Smooth muscle cell of the brain vasculature (primary cell): ENCODE data around the gene HDAC4.
"Not testable (repeated sequence)": the region's sequence is repeated elsewhere in the genome, so short reads cannot be mapped to it uniquely, and the experiment has no call there.

Experiments
- DNase-seq: peaks from one replicate; pipeline ENCODE4 v3.0.0-alpha.2; 2012; ENCODE audit warnings: low read depth, low spot score

The HDAC4 gene

DNA sequence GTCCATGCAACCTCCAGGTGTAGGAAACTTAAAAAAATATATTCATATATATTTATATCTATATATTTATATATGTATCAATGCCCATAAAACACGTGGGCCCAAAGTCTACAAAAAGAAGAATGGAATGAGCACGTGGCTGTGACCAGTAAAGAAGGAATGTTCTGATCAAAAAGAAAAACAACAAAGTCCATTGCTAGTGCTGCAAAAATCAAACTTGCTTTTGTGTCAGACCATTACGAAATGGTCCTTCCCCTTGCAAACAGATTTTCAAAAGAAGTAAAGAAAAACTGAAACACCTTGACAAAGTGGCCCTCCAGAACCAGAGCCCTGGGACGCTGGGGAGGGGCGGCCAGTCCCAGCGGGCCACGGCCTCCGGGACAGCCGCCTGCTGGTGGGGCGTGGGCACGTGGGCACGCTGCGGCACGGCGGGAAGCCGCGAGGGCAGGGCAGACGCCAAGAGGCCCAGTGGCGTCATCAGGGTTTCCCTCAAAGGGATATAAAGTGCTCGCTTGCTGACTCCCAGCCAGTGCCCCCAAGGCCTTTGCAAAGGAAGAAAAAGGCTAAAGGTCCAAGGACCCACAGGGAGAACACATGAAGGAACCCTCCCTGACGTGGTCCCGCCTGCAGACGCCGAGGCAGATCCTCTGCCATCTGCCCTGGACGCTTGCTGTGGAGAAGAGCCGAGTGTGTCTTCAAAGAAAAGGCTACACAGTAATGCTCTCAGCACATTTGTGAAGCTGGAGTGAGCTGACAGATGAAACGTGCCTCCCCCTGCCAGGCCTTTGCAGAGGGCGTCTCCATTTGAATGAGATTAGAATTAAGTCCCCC is 351.2 kb downstream of the HDAC4 start:
- no peak for DNase-seq

DNA sequence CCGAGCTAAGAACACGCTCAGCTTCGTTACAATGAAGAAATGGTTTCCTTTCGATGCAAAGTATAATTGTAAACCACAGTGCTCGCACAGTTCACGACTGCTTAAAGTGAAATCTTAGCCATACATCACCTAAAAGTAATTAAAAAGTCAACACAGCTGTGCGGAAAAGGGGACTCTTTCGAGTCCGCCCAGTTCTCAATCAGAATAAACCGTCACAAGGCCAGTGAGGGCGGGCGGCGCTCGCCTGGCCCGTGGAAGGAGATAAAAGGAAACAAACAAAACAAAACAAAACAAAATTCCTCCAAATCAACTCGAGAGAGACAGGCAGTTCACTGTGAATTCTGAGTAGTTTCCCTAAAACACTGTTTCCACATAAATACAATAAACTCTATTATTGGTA is 352.1 kb downstream of the HDAC4 start:
- DNase-seq = no peak

DNA sequence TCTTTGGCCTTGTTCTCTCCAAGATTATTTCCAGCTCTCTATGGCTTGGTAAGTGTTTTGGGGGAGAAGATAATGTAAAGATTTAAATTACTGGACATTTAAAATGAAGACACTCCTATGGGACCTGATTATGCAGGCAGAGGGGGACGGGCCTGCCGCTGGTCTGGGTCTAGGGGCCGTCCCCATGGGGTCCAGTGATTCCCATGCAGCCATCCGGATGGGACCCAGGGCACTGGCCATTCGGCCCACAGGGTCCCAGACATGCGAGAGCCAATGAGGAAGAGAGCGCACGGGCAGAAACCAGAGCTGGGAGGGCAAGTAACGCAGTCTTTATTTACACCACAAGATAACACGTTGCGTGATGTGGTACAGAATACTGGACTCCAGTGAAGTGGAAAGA is 353.0 kb downstream of the HDAC4 start:
- DNase-seq = no peak

DNA sequence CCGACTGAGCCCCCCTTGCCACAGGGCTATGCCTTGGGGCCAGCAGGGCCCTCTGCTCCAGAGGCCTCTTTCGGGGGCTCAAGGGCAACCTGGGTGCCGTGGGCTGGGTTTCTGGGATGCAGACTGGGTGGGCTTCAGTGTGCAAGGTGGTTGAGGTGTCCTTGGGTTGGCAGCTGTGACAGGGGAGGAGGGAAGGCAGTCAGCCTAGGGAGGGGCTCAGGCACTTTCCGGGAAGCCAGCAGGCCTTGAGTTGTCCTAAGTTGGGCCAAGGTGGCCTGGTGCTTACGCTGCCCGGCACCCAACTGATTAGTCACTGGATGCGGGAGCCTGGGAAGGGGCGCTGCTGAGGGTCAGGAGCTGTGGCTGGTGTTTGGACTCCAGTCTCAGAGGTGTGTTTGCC is 353.4 kb downstream of the HDAC4 start:
- no peak for DNase-seq

DNA sequence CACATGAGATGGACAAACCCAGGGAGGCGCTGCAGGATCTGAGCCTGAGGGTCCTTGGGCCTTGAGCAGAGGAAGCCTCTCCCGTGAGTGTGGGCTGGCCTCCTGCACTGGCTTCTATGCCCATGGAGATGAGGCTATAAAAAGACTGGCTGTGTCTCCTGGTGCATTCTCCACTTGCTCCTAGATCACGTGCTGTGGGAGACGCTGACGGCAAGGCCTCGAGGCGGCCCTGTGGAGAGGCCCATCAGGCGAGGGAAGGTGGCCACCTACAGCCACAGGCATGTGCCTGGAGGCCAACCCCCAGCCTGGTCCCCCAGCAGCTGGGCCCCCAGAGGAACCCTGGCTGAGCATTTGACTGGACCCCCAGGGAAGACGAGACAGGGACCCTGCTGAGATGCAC is 354.0 kb downstream of the HDAC4 start:
- no peak for DNase-seq

DNA sequence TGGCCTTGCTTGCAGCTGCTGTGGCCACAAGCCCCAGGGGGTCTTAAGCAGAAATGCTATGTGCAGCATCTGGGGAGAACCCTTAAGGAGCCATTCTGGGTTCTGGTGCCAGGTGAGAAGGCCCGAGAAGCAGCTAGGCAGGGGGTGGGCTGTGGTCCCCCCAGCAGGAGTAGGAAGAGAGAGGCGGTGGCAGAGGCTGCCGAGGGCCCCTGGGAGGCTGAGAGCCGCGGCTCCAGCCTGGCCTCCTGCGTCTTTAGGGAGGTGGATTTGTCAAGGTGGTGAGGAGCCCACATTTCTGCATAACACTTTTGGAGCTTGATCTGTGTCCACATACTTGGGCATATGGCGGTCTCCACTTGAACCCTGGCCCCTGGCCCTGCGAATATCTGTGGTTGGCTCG is 356.5 kb downstream of the HDAC4 start:
- no peak for DNase-seq

DNA sequence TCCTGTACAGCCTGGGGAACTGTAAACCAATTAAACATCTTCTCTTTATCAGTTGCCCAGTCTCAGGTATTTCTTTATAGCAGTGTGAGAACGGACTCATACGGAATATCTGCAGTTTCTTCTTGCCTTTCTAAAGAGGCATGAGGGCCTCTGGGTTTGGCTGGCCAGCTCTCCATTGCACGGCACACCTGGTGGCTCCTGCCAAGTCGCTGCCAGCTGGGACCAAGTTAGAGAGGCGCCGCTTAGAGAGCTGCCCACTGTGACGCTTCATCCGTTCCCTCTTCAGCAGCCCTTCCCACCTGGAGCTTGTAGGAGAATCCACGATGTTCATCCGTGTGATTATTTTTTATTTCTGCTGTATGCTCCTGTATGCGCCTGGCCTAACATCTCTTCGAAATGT is 357.5 kb downstream of the HDAC4 start:
- no peak for DNase-seq

DNA sequence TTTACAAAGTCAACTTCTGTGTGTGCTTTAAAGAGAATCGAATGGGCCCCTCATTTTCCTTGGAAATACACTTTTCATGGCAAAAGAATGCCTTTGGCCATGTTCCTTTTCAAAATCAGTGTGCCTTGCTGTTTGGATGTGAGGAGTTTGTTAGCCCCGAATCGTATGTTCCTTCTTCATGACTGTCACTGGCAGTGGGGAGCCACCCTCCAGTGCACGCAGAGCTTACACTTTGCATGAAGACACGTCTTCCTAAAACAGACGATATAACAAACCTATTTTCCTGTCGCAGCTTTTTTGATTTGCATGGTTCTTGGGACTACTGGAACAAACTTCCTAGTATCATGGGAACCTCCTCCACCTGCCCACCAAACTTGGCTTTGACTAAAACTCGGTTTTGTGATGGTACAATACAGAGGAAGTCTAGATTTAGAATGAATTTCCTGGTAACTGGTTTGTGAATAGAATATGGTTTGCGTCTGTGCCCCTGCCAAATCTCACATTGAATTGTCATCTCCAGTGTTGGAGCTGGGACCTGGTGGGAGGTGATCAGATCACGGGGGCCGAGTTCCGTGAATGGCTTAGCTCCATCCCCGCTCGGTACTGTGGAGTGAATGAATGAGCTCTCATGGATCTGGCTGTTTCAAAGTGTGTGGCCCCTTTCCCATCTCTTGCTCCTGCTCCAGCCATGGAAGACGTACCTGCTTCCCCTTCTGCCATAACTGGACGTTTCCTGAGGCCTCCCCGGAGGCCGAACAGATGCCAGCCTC is 358.1 kb downstream of the HDAC4 start:
- DNase-seq = no peak

DNA sequence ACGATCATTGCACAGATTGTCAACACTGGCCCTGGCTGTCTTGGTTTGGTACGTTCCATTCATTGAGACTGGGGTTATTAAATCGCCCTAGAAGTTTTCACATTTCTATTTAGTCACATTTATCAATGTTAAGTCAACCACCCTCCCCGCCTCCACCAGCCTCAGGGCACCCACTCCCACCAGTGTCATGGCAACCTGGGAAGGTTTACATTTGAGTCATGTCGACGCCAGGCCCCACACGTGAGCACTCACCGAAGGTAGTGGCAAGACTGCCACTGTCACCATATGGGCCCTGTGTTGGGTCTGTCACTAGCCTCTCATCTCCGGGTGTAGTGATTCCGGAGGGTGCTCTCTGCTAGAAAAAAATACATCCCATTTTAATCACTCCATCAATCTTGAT is 358.8 kb downstream of the HDAC4 start:
- no peak for DNase-seq

DNA sequence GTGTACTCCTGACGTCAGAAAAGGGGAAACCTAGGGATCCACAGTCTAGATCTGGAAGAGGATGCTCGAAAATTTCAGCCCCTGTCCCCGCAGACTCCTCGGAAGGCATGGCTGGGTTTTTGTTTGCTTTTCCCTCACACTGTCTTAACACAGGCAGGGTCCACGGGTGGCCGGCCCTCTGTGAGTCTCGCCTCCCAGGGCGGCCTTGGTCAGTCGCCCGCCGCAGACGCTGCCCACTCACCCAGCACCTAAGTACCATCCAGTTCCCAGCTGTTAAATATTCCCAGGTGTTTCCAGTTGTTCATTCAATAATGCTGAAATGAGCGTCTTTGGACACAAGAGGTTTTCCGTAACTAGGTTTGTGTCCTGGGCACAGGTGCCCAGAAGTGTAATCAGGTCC is 359.8 kb downstream of the HDAC4 start:
- no peak for DNase-seq

DNA sequence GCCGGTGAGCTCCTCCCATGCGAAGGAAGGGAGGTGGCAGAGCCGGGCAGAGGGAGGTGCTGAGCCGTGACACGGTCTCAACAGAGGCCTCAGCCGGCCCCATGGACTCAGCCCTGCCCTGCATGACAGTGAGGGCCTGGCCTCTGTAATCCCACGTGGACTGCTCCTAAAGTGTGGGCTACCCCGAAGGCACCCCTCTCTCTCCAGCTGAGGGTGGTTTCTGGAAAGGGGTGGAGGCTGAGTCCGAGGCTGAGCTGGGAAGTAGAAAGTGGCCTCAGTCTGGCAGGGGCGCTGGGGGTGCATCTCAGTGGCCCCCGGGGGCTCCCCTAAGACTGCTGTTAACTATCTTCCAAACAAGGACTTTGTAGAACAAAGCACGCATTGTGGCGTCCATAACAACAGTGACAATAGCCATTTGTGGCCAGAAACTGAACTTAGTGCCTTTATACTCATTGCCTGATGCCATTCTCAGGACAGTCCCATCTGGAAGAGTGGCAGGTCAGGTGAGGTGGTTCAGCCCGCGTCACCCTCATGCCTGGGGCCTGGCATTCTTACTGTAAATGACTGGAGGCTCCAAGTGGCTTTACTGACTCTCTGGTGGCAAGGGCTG is 360.6 kb downstream of the HDAC4 start:
- DNase-seq = no peak

DNA sequence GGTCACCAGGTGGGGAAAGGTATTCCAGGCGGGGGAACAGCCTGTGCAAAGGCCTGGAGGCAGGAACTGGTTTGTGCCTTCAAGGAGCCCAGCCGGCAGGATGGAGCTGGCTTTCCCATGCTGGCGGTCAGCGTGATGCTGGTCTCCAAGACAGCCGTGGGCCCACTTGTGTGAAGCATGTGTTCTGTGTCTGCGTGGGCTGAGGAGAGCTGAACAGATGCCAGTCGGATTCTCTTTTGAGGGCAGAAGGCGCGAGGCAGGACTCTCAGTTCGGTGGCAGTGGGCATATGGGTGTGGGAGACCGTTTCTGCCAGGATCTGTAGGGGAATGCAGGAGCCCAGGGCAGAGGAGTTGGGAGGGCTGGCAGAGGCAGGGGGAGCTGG is 361.4 kb downstream of the HDAC4 start:
- no peak for DNase-seq

DNA sequence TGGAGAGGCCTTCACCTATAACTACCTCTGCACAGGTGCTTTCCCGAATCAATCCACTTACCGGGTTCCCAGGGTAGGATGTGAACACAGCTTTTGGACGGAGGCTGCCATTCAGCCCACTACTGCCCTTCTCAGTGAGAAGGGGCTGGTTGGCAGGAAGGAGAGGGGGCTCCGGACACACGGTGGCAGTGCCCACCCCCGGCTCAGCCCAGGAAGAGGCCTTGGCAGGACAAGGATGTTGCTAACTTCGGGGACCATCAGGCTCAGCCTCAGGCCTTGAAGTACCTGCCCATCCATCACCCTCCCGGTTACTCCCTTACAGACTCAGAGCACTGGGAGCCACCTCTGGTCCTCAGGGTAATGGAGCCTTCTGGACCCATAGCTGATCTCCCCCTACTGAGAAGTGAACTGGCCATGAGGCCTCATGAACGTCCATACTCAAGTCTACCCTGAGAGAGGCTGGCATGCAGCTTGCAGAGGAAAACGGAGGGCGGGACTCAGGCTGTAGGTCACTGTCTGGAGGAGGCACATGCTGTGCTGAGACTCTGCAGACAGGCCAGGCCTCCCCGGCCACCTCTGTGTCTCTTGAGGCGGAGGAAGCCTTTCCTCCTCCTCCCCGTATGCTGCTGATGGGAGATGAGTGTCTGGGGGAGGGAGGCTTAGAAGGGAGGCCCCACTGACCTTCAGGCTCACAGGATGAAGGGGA is 361.9 kb downstream of the HDAC4 start:
- no peak for DNase-seq

DNA sequence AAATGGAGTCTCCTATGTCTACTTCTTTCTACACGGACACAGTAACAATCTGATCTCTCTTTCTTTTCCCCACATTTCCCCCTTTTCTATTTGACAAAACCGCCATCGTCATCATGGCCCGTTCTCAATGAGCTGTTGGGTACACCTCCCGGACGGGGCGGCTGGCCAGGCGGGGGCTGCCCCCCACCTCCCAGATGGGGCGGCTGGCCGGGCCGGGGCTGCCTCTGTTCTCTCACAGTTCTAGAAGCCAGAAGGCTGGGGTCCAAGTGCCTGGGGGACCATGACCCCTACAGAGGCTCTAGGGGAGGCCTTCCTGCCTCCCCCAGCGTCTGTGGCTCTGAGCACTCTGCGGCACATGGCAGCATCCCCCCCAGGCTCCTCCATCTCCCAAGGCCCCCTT is 362.5 kb downstream of the HDAC4 start:
- not testable (repeated sequence) for DNase-seq

DNA sequence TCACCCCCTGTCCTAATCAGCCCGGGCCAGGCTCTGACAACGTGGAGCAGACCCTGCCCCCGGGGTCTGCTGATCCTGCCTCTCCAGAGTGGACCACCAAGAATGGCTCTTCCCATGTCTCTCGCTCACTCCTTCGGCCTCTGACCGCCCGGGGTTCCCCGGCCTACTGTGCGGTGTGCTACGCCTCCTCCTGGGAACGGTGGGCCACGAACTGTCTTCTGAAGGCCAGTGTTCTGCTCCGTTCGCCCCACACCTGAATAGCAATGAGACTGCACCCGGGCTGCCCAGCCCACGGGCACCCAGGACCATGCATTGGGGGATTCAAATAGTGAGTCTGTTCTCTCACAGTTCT is 363.3 kb downstream of the HDAC4 start:
- no peak for DNase-seq

DNA sequence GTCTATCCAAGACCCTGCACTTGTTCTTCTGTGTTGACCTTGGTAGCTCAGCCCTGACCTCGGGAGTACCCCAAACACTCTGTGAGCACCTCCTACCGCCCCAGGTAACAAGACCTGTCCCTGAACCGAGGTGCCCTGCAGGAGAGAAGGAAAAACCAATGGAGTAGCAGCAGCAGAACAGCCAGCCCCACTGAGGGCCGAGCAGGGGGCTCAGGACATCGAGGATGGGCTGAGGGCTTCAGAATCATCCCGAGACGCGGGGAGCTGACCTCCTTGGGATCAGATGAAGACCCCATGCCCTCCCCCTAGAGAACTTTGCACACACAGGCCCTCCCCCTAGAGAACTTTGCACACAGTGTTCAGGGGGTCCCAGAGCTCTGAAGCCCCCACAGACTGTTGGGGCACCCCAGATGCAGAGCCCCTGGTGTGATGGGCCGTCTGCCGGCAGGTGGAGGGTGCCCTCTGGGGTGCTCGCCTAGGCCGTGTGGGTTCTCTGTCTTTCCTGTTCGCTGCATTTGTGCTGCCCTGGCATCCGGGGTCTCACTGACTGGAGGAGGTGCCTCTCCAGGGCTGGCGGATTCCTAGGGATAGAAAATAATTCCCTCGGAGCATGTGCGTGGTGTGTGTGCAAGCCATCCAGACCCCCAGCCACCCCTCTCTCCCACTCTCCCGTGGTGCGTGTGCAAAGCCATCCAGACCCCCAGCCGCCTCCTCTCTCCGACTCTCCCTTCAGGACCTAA is 363.8 kb downstream of the HDAC4 start:
- DNase-seq = no peak

DNA sequence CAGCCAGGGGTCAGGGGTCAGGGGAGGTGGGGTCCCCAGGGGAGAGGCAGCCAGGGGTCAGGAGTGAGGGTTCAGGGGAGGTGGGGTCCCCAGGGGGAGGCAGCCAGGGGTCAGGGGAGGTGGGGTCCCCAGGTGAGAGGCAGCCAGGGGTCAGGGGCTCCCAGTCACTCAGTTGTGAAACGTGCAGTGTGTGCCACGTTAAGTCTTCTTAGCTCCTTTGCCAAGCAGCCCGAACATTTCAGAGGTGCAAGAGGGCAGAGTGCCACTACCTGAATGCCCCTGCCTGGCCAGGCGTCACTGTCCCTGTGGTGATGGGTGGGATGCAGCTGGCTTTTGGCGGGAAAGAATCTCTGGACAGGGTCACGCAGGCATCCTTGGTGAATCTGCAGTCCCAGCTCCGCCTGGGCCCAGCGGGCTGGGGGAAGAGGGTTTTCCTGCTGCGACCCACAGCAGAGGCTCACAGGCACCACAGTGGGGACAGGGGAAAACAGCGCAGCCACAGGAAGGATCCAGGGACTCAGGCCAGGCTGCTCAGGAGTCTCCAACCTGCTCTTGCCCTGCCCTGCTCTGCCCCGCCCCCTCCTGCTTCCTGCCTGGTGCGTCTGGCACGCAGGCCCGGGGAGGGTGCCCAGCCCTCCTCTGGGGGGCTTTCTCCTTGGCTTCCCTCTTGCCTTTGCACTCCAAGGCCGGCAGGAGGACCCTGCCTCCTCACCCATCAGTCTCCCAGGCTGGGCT is 364.7 kb downstream of the HDAC4 start:
- no peak for DNase-seq

DNA sequence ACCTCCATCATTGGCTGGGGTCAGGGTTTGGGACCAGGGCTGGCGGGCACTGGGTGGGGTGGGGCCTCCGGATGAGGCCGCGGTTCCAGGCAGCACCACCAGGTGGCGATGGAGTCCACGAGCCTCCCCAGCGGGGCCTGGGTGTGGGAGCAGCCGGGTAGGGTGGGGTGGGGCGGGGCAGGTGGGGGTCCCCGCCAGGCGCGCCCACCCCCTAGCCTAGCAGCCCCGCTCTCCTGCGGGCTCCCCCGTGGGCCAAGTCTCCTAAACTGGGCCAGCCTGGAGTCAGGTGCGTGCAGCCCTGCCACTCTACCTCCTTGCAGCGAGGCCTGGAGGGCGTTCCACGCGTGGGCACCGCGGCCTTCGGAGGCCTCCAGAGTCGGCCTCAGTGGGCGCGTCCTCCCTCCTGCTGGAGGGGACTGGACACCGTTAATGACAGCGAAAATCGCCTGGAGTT is 365.4 kb downstream of the HDAC4 start:
- no peak for DNase-seq

DNA sequence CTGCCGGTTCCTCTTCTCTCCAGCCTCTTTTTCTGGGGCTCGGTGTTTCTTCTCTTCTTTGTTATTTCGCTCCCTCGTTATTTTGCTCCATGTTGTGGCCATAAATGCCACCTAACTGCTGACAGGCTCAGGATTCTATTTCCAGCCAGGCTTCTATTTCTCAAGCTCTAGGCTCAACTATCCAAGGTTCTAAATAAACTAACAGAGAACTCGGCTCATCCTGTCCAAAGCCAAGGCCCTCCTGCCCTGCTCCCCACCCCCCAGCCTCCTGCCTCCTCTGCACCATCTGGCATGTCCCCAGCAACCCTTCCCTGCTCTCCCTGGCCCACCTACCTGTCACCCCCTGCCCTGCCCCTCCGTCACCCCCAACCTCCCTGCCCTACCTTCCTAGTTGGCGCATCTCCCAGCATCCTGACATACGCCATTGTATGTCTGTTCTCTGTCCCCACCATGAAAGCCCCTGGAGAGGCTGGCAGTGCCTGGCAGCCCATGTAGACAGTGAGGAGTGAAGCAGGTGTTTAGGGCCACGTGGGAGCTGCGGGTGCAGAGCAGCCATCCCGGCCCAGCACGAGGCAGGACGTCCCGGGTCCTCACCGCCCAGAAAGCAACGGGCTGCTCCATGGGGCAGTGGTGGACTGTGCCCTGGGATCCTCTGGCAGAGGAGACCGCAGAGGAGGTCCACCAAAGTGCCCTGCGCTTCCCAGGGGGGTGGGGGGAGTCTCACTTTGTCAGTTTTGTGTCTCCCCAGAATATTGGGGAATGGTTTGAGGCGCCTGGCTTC is 366.1 kb downstream of the HDAC4 start:
- no peak for DNase-seq
